ENCODE measurements around the gene PTX4. TPM values are rescaled to one million over a fixed set of nuclear protein-coding genes. Genes with fewer than 3 reads are reported as not detected.
A peak's percentile ranks its signal among the peaks of the same experiment; 100 is the strongest.

Gene PTX4
- total RNA-seq, 1 donor from 2014 or later: not detected

DNA sequence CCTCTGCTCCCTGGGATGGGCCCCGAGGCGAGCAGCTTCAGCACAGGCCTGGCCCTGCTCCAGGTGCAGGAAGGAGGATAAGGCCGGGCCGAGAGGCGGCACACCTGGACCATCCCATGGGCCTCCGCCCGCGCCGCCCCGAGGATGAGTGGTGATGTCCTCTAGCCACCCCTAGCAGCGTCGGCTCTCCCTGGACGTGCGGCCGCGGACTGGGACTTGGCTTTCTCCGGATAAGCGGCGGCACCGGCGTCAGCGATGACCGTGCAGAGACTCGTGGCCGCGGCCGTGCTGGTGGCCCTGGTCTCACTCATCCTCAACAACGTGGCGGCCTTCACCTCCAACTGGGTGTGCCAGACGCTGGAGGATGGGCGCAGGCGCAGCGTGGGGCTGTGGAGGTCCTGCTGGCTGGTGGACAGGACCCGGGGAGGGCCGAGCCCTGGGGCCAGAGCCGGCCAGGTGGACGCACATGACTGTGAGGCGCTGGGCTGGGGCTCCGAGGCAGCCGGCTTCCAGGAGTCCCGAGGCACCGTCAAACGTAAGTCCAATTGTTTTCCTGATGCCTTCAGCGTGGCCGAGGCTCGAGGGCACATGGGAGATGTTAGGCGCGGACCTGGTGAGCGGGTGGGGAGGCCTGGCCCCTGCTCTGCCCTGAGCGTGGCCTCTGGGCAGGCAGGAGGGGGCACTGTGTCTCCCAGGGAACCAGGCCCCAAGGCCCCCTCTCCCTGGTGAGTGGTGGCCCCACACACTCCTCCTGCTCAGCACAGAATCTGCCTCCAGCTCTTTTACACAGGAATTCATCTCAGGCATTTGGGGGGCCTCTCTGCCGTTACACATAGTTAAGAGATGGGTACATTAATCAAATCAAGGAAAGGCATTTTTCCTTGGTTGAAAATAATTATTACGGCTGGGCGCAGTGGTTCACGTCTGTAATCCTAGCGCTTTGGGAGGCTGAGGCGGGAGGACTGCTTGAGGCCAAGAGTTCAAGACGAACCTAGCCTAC is 45.6 kb upstream of the PTX4 start:
- intact Hi-C loops (cut with DNase I): loop anchor here (5.0 kb wide), 1 partner anchor 78 kb away; the partner anchor contains the start of genes CRAMP1 and IFT140
- no peak for DNase-seq (ENCODE audit: extremely low spot score in 2 of 2)
- H3K4me1 ChIP-seq: peaks cover 85% of the 10 kb centered on the region

GRCh38 chr16:1533443-1533951 is 44.8 kb upstream of the PTX4 start, which contains the start of gene TMEM204:
Gene TMEM204 (plus strand): TSS chr16:1533666. CDS start chr16:1534276, 610 bp downstream.
- Histone ChIP-seq H3K36me3 (peaks cover 0 to 19% of the 10 kb centered on the region in 2 donors), H3K27ac (peak within 1 kb of the TSS; percentile 91), H3K9me3 (no peaks in the 10 kb centered on the region), H3K4me3 (peak within 1 kb of the TSS; percentile 61 to 64), H3K4me1 (peaks cover 85% of the 10 kb centered on the region), H3K27me3 (no peaks in the 10 kb centered on the region)
- TF ChIP-seq POLR2A (IDR thresholded peaks at IDR 0.05) (no peak), CTCF (IDR thresholded peaks at IDR 0.05) (no peak), POLR2AphosphoS5 (IDR thresholded peaks at IDR 0.05; ENCODE audit: insufficient read depth in 1 of 2, low read depth in 1 of 2) (peak; percentile 29 to 80)
- DNase-seq (ENCODE audit: extremely low spot score in 2 of 2): no peak
- intact Hi-C loops (cut with DNase I): loop anchor here (2.0 to 5.0 kb wide), 2 partner anchors 13 to 79 kb away; partner anchors contain the start of genes CRAMP1 and IFT140

More for the DNA sequence above, 45.6 kb upstream of the PTX4 start:
- Histone ChIP-seq H3K27ac (peak overlapping the region; percentile 91), H3K4me3 (peak overlapping the region; percentile 61 to 64), H3K27me3 (no peaks in the 10 kb centered on the region), H3K36me3 (peaks cover 0 to 21% of the 10 kb centered on the region in 2 donors), H3K9me3 (no peaks in the 10 kb centered on the region)
- TF ChIP-seq CTCF (IDR thresholded peaks at IDR 0.05) (no peak), POLR2A (IDR thresholded peaks at IDR 0.05) (no peak), POLR2AphosphoS5 (IDR thresholded peaks at IDR 0.05; ENCODE audit: insufficient read depth in 1 of 2, low read depth in 1 of 2) (no peak)

- Histone ChIP-seq H3K4me3 (peak overlapping the region; percentile 61 to 64), H3K27ac (peak overlapping the region; percentile 91), H3K9me3 (no peaks in the 10 kb centered on the region), H3K27me3 (no peaks in the 10 kb centered on the region), H3K36me3 (peaks cover 0 to 12% of the 10 kb centered on the region in 2 donors), H3K4me1 (peaks cover 84% of the 10 kb centered on the region)
- intact Hi-C loops (cut with DNase I): loop anchor here (2.0 to 5.0 kb wide), 2 partner anchors 14 to 80 kb away; partner anchors contain the start of genes CRAMP1 and IFT140
- no peak for DNase-seq (ENCODE audit: extremely low spot score in 2 of 2)
- TF ChIP-seq POLR2AphosphoS5 (IDR thresholded peaks at IDR 0.05; ENCODE audit: insufficient read depth in 1 of 2, low read depth in 1 of 2): no peak
- TF ChIP-seq POLR2A (IDR thresholded peaks at IDR 0.05): no peak
- no peak for TF ChIP-seq CTCF (IDR thresholded peaks at IDR 0.05)
These were observed 44.0 kb upstream of the PTX4 start for GRCh38 chr16:1532771-1533170.

DNA sequence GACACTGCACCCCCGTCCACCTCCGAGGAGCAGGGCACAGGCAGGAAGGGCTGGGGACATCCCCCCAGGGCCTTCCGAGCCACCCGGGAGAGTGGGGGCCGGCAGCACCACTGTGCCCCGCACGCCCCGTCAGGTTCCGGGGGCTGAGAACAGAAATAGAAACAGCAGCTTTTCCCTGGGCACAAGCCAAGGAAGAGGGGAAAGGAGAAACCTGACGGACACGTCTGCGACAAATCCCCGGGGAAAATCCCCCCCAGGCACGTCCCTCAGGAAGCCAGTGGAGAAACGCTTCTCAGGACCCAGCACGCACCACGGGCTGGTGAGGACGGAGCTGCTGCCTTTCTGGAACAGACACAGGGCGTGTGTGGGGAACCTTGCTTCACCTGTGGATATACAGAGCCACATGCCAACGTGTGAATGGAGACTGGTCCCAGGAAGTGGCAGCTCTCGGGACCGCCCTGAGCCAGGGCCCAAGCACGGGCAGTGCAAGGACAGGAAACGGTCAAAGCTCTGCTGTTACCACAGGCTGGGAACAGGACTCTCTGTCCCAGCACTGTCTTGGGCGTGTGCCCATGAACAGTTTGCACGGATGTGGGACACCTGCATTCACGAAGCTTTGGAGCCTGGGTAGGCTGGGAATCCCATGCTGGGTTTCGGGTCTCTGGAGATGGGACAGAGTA is 43.5 kb upstream of the PTX4 start:
- Histone ChIP-seq H3K4me3 (peak overlapping the region; percentile 61 to 64), H3K9me3 (no peaks in the 10 kb centered on the region), H3K36me3 (peaks cover 0 to 8% of the 10 kb centered on the region in 2 donors), H3K27me3 (no peaks in the 10 kb centered on the region), H3K4me1 (peaks cover 87% of the 10 kb centered on the region), H3K27ac (peak overlapping the region; percentile 91)
- intact Hi-C loops (cut with DNase I): loop anchor here (2.0 to 5.0 kb wide), 2 partner anchors 15 to 80 kb away; partner anchors contain the start of genes CRAMP1 and IFT140
- no peak for DNase-seq (ENCODE audit: extremely low spot score in 2 of 2)
- TF ChIP-seq CTCF (IDR thresholded peaks at IDR 0.05): no peak
- peak in 1 of 2 donors; percentile 71 for TF ChIP-seq POLR2AphosphoS5 (IDR thresholded peaks at IDR 0.05; ENCODE audit: insufficient read depth in 1 of 2, low read depth in 1 of 2)
